HEK293 (cell line): Measurements from ENCODE around the gene S100PBP.

Experiments used
- FEZF1 ChIP-seq: fragments of 450-650 bp; formaldehyde crosslinking; IDR thresholded peaks from 2 replicates; pipeline ENCODE4 v1.5.1; 2016; ENCODE audit warnings: missing biosample characterization, missing genetic modification characterization
- GLIS1 ChIP-seq: fragments of 450-650 bp; formaldehyde crosslinking; IDR thresholded peaks from 2 replicates; pipeline ENCODE4 v1.5.1; 2016; ENCODE audit warnings: missing biosample characterization, missing genetic modification characterization
- IKZF3 ChIP-seq: fragments of 450-650 bp; IDR thresholded peaks from 2 replicates; pipeline ENCODE4 v1.5.0; 2018; ENCODE audit warnings: missing biosample characterization, mild to moderate bottlenecking, missing genetic modification characterization, moderate library complexity
- KLF16 ChIP-seq: fragments of 450-650 bp; formaldehyde crosslinking; IDR thresholded peaks from 2 replicates; pipeline ENCODE4 v1.5.1; 2017; ENCODE audit warnings: missing biosample characterization, missing genetic modification characterization
- ZFP3 ChIP-seq: fragments of 450-650 bp; formaldehyde crosslinking; IDR thresholded peaks from 2 replicates; pipeline ENCODE4 v1.5.1; 2016; ENCODE audit warnings: low read depth, missing biosample characterization, missing genetic modification characterization
- ZNF121 ChIP-seq: fragments of 450-650 bp; formaldehyde crosslinking; IDR thresholded peaks from 2 replicates; pipeline ENCODE4 v1.5.1; 2016; ENCODE audit warnings: missing biosample characterization, missing genetic modification characterization
- ZNF23 ChIP-seq: fragments of 450-650 bp; formaldehyde crosslinking; IDR thresholded peaks from 2 replicates; pipeline ENCODE4 v1.5.1; 2016; ENCODE audit warnings: missing biosample characterization, missing genetic modification characterization, borderline replicate concordance
- ZNF248 ChIP-seq: fragments of 450-650 bp; formaldehyde crosslinking; IDR thresholded peaks from 2 replicates; pipeline ENCODE4 v1.5.1; 2017; ENCODE audit warnings: missing biosample characterization, missing genetic modification characterization
- ZNF26 ChIP-seq: fragments of 450-650 bp; formaldehyde crosslinking; IDR thresholded peaks from 2 replicates; pipeline ENCODE4 v1.5.1; 2016; ENCODE audit warnings: missing biosample characterization, missing genetic modification characterization
- ZNF266 ChIP-seq: fragments of 450-650 bp; formaldehyde crosslinking; IDR thresholded peaks from 2 replicates; pipeline ENCODE4 v1.5.1; 2016; ENCODE audit warnings: missing biosample characterization, missing genetic modification characterization, low read depth
- ZNF302 ChIP-seq: fragments of 450-650 bp; formaldehyde crosslinking; IDR thresholded peaks from 2 replicates; pipeline ENCODE4 v1.5.1; 2016; ENCODE audit warnings: missing biosample characterization, missing genetic modification characterization, low read depth
- ZNF362 ChIP-seq: fragments of 450-650 bp; formaldehyde crosslinking; IDR thresholded peaks from 2 replicates; pipeline ENCODE4 v1.5.1; 2016; ENCODE audit warnings: missing biosample characterization, missing genetic modification characterization
- ZNF37A ChIP-seq: fragments of 450-650 bp; IDR thresholded peaks from 2 replicates; pipeline ENCODE4 v1.5.1; 2018; ENCODE audit warnings: missing biosample characterization, missing genetic modification characterization
- ZNF433 ChIP-seq: fragments of 450-650 bp; formaldehyde crosslinking; IDR thresholded peaks from 2 replicates; pipeline ENCODE4 v1.5.1; 2016; ENCODE audit warnings: missing biosample characterization, missing genetic modification characterization, low read depth
- ZNF510 ChIP-seq: fragments of 450-650 bp; formaldehyde crosslinking; IDR thresholded peaks from 2 replicates; pipeline ENCODE4 v1.5.1; 2018; ENCODE audit warnings: mild to moderate bottlenecking, missing genetic modification characterization, missing biosample characterization; ENCODE audit not compliant: insufficient replicate concordance
- ZNF580 ChIP-seq: fragments of 450-650 bp; formaldehyde crosslinking; IDR thresholded peaks from 2 replicates; pipeline ENCODE4 v1.5.1; 2016; ENCODE audit warnings: missing biosample characterization, missing genetic modification characterization
- ZNF585B ChIP-seq: fragments of 450-650 bp; formaldehyde crosslinking; IDR thresholded peaks from 2 replicates; pipeline ENCODE4 v1.5.1; 2016; ENCODE audit warnings: missing biosample characterization, missing genetic modification characterization
- ZNF621 ChIP-seq: fragments of 450-650 bp; formaldehyde crosslinking; IDR thresholded peaks from 2 replicates; pipeline ENCODE4 v1.5.1; 2017; ENCODE audit warnings: missing biosample characterization, missing genetic modification characterization
- ZNF629 ChIP-seq: fragments of 450-650 bp; formaldehyde crosslinking; IDR thresholded peaks from 2 replicates; pipeline ENCODE4 v1.5.1; 2017; ENCODE audit warnings: missing biosample characterization, missing genetic modification characterization
- ZNF660 ChIP-seq: fragments of 450-650 bp; IDR thresholded peaks from 2 replicates; pipeline ENCODE4 v1.5.1; 2018; ENCODE audit warnings: missing biosample characterization, mild to moderate bottlenecking, missing genetic modification characterization
- ZNF670 ChIP-seq: fragments of 450-650 bp; formaldehyde crosslinking; IDR thresholded peaks from 2 replicates; pipeline ENCODE4 v1.5.1; 2016; ENCODE audit warnings: missing biosample characterization, missing genetic modification characterization, low read depth
- ZNF830 ChIP-seq: fragments of 450-650 bp; IDR thresholded peaks from 2 replicates; pipeline ENCODE4 v1.5.0; 2018; ENCODE audit warnings: missing biosample characterization, missing genetic modification characterization, low read depth, mild to moderate bottlenecking, moderate library complexity
- TF ChIP-seq, protein P1 (sequence below): fragments of 450-650 bp; formaldehyde crosslinking; IDR thresholded peaks from 2 replicates; pipeline ENCODE4 v1.5.1; 2017; ENCODE audit warnings: missing biosample characterization, missing genetic modification characterization
- TF ChIP-seq, protein P2 (sequence below): fragments of 450-650 bp; formaldehyde crosslinking; IDR thresholded peaks from 2 replicates; pipeline ENCODE4 v1.5.1; 2016; ENCODE audit warnings: missing biosample characterization, missing genetic modification characterization, low read depth
- TF ChIP-seq, protein P3 (sequence below): fragments of 450-650 bp; formaldehyde crosslinking; IDR thresholded peaks from 2 replicates; pipeline ENCODE4 v1.5.1; 2016; ENCODE audit warnings: missing biosample characterization, missing genetic modification characterization
- TF ChIP-seq, protein P4 (sequence below): fragments of 450-650 bp; formaldehyde crosslinking; IDR thresholded peaks from 2 replicates; pipeline ENCODE4 v1.5.1; 2016; ENCODE audit warnings: missing biosample characterization, missing genetic modification characterization
- TF ChIP-seq, protein P5 (sequence below): fragments of 450-650 bp; formaldehyde crosslinking; IDR thresholded peaks from 2 replicates; pipeline ENCODE4 v1.5.1; 2016; ENCODE audit warnings: missing biosample characterization, missing genetic modification characterization

The S100PBP gene

GRCh38 chr1:32817815-32818786 is 648 bp downstream of the S100PBP start (continued):
- TF ChIP-seq ZNF266 (tag by site-specific recombination) = no peak
- TF ChIP-seq ZNF580 (tag by site-specific recombination) = no peak
- peak; percentile 68 for TF ChIP-seq ZNF121 (tag by site-specific recombination)
- TF ChIP-seq ZNF23 (tag by site-specific recombination) = peak; percentile 27; the same call in 1 of the 2 replicates
- no peak for TF ChIP-seq ZNF248 (tag by site-specific recombination)
- 0 out of 2 replicates have a peak, but pooled peaks have one; percentile 5 for TF ChIP-seq ZNF585B (tag by site-specific recombination)
- no peak for TF ChIP-seq ZNF362
- TF ChIP-seq ZNF302 (tag by site-specific recombination) = no peak
- TF ChIP-seq ZNF26 (tag by site-specific recombination) = no peak
- TF ChIP-seq ZNF629 = peak; percentile 66
- TF ChIP-seq IKZF3 (tag by site-specific recombination) = peak; percentile 96
- TF ChIP-seq, protein P1, sequence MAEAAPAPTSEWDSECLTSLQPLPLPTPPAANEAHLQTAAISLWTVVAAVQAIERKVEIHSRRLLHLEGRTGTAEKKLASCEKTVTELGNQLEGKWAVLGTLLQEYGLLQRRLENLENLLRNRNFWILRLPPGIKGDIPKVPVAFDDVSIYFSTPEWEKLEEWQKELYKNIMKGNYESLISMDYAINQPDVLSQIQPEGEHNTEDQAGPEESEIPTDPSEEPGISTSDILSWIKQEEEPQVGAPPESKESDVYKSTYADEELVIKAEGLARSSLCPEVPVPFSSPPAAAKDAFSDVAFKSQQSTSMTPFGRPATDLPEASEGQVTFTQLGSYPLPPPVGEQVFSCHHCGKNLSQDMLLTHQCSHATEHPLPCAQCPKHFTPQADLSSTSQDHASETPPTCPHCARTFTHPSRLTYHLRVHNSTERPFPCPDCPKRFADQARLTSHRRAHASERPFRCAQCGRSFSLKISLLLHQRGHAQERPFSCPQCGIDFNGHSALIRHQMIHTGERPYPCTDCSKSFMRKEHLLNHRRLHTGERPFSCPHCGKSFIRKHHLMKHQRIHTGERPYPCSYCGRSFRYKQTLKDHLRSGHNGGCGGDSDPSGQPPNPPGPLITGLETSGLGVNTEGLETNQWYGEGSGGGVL = peak; percentile 88
- no peak for TF ChIP-seq ZNF621 (tag by site-specific recombination)
- peak; percentile 81 for TF ChIP-seq KLF16 (tag by site-specific recombination)
- TF ChIP-seq ZFP3 (tag by site-specific recombination) = no peak
- no peak for TF ChIP-seq ZNF830 (tag by site-specific recombination)
- TF ChIP-seq, protein P2, sequence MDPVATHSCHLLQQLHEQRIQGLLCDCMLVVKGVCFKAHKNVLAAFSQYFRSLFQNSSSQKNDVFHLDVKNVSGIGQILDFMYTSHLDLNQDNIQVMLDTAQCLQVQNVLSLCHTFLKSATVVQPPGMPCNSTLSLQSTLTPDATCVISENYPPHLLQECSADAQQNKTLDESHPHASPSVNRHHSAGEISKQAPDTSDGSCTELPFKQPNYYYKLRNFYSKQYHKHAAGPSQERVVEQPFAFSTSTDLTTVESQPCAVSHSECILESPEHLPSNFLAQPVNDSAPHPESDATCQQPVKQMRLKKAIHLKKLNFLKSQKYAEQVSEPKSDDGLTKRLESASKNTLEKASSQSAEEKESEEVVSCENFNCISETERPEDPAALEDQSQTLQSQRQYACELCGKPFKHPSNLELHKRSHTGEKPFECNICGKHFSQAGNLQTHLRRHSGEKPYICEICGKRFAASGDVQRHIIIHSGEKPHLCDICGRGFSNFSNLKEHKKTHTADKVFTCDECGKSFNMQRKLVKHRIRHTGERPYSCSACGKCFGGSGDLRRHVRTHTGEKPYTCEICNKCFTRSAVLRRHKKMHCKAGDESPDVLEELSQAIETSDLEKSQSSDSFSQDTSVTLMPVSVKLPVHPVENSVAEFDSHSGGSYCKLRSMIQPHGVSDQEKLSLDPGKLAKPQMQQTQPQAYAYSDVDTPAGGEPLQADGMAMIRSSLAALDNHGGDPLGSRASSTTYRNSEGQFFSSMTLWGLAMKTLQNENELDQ (tag by site-specific recombination) = no peak
- 0 out of 2 replicates have a peak, but pooled peaks have one; percentile 36 for TF ChIP-seq FEZF1 (tag by site-specific recombination)
- TF ChIP-seq, protein P3, sequence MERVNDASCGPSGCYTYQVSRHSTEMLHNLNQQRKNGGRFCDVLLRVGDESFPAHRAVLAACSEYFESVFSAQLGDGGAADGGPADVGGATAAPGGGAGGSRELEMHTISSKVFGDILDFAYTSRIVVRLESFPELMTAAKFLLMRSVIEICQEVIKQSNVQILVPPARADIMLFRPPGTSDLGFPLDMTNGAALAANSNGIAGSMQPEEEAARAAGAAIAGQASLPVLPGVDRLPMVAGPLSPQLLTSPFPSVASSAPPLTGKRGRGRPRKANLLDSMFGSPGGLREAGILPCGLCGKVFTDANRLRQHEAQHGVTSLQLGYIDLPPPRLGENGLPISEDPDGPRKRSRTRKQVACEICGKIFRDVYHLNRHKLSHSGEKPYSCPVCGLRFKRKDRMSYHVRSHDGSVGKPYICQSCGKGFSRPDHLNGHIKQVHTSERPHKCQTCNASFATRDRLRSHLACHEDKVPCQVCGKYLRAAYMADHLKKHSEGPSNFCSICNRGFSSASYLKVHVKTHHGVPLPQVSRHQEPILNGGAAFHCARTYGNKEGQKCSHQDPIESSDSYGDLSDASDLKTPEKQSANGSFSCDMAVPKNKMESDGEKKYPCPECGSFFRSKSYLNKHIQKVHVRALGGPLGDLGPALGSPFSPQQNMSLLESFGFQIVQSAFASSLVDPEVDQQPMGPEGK (tag by site-specific recombination) = peak; percentile 91
- no peak for TF ChIP-seq ZNF37A (tag by site-specific recombination)
- no peak for TF ChIP-seq ZNF433 (tag by site-specific recombination)
- peak; percentile 72 for TF ChIP-seq ZNF660 (tag by site-specific recombination)
- TF ChIP-seq, protein P4, sequence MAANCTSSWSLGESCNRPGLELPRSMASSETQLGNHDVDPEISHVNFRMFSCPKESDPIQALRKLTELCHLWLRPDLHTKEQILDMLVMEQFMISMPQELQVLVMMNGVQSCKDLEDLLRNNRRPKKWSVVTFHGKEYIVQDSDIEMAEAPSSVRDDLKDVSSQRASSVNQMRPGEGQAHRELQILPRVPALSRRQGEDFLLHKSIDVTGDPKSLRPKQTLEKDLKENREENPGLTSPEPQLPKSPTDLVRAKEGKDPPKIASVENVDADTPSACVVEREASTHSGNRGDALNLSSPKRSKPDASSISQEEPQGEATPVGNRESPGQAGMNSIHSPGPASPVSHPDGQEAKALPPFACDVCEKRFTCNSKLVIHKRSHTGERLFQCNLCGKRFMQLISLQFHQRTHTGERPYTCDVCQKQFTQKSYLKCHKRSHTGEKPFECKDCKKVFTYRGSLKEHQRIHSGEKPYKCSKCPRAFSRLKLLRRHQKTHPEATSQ (tag by site-specific recombination) = no peak; the same call in 1 of the 2 replicates
- TF ChIP-seq GLIS1 (tag by site-specific recombination) = peak; percentile 97
- no peak for TF ChIP-seq ZNF670 (tag by site-specific recombination)
- no peak for TF ChIP-seq ZNF510 (tag by site-specific recombination)
- TF ChIP-seq, protein P5, sequence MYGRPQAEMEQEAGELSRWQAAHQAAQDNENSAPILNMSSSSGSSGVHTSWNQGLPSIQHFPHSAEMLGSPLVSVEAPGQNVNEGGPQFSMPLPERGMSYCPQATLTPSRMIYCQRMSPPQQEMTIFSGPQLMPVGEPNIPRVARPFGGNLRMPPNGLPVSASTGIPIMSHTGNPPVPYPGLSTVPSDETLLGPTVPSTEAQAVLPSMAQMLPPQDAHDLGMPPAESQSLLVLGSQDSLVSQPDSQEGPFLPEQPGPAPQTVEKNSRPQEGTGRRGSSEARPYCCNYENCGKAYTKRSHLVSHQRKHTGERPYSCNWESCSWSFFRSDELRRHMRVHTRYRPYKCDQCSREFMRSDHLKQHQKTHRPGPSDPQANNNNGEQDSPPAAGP = peak; percentile 89
